Endothelial cell of umbilical vein (primary cell): ENCODE results near the gene GALNT11. TPM values are rescaled to one million over a fixed set of nuclear protein-coding genes. Genes with fewer than 3 reads are reported as not detected.

Experiments used
- BruUV-seq: library from RNA; stranded (reverse); fragments of 400-500 nt; replicated peaks from 2 replicates; lab custom pipeline; 2021; lab: Mats Ljungman, UMichigan
- CTCF ChIA-PET: fragments of 300-600, 350-600 bp; sonication (Branson Sonifier 250); formaldehyde crosslinking; loops from one replicate; lab custom pipeline; 2021; ENCODE audit warnings: antibody characterized with exemption, inconsistent platforms; lab: Charles Lee
- POLR2A ChIA-PET: fragments of 300-600, 350-600 bp; sonication (Branson Sonifier 250); formaldehyde crosslinking; loops from one replicate; lab custom pipeline; 2021; ENCODE audit warnings: antibody characterized with exemption, inconsistent platforms; lab: Charles Lee
- DNase-seq: peaks from one replicate; pipeline ENCODE4 v3.0.0-alpha.2; 2011; ENCODE audit warnings: low read depth, low spot score
- FAIRE-seq: peaks from 2 replicates; lab custom pipeline; 2011; peaks lifted over from hg19 to GRCh38; lab: Jason Lieb, UNC
- H2AFZ ChIP-seq: 2 replicates; pipeline ENCODE4 v1.6.0; 2012; ENCODE audit warnings: low read depth, low read length, control low read depth, inconsistent platforms
- H3K27ac ChIP-seq: 2 replicates; pipeline ENCODE4 v1.5.1; 2011; ENCODE audit warnings: low read depth, mild to moderate bottlenecking, control low read depth, low read length, moderate library complexity; ENCODE audit not compliant: insufficient read depth
- H3K27me3 ChIP-seq, 2 experiments: 2 replicates each; pipeline versions ENCODE4 v1.6.0 to v1.6.1; 2011; ENCODE audit warnings: low read length in 2 of 2, mixed read lengths in 1 of 2; ENCODE audit not compliant: control insufficient read depth in 2 of 2, insufficient read depth in 2 of 2
- H3K36me3 ChIP-seq, 2 experiments: 2 replicates in 1 of 2; 3 replicates in 1 of 2; pipeline ENCODE4 v1.5.1; 2011; ENCODE audit warnings: low read length in 2 of 2, mild to moderate bottlenecking in 1 of 2, moderate library complexity in 1 of 2; ENCODE audit not compliant: control insufficient read depth in 2 of 2, insufficient read depth in 2 of 2; ENCODE audit errors: extremely low read depth in 1 of 2
- H3K4me1 ChIP-seq: 3 replicates; pipeline ENCODE4 v1.5.1; 2011; ENCODE audit warnings: mild to moderate bottlenecking, low read length; ENCODE audit not compliant: control insufficient read depth, insufficient read depth; ENCODE audit errors: extremely low read depth
- H3K4me2 ChIP-seq: 2 replicates; pipeline ENCODE4 v1.6.1; 2011; ENCODE audit warnings: low read length, control low read depth, mixed read lengths; ENCODE audit not compliant: insufficient read depth
- H3K4me3 ChIP-seq, 3 experiments: fragments of 200-600 bp in 1 of 3; sonication (generic), shearing (Covaris generic) in 1 of 3; replicated peaks in 1 of 3; 2 replicates each; pipeline ENCODE4 v1.5.1; 2011 to 2016; ENCODE audit warnings: control low read depth in 3 of 3, low read length in 3 of 3, mild to moderate bottlenecking in 2 of 3, inconsistent platforms in 1 of 3, low read depth in 1 of 3, moderate library complexity in 1 of 3; ENCODE audit not compliant: insufficient read depth in 1 of 3
- H3K79me2 ChIP-seq: 2 replicates; pipeline ENCODE4 v1.6.0; 2012; ENCODE audit warnings: low read length, inconsistent platforms; ENCODE audit not compliant: control insufficient read depth, insufficient read depth
- H3K9ac ChIP-seq: replicated peaks from 2 replicates; pipeline ENCODE3; 2011; ENCODE audit warnings: low read length, control low read depth; ENCODE audit not compliant: insufficient read depth; ENCODE audit errors: extremely low read depth
- H3K9me1 ChIP-seq: replicated peaks from 3 replicates; pipeline ENCODE4 v1.6.0; 2011; ENCODE audit warnings: mild to moderate bottlenecking, low read length; ENCODE audit not compliant: control insufficient read depth, insufficient read depth; ENCODE audit errors: extremely low read depth
- H3K9me3 ChIP-seq: replicated peaks from 2 replicates; pipeline ENCODE4 v1.5.1; 2012; ENCODE audit warnings: low read length, inconsistent platforms; ENCODE audit not compliant: control insufficient read depth, insufficient read depth
- H4K20me1 ChIP-seq: replicated peaks from 2 replicates; pipeline ENCODE3; 2011; ENCODE audit warnings: mild to moderate bottlenecking, low read length; ENCODE audit not compliant: control insufficient read depth, insufficient read depth; ENCODE audit errors: extremely low read depth
- EZH2 ChIP-seq: IDR thresholded peaks from 2 replicates; pipeline ENCODE4 v1.6.1; 2012; ENCODE audit warnings: borderline replicate concordance, low read depth, mild to moderate bottlenecking, moderate library complexity, low read length, inconsistent platforms; ENCODE audit not compliant: severe bottlenecking
- FOS ChIP-seq: IDR thresholded peaks from 2 replicates; pipeline ENCODE4 v1.6.1; 2011; ENCODE audit warnings: mild to moderate bottlenecking, low read length, moderate library complexity, borderline replicate concordance; ENCODE audit not compliant: insufficient read depth
- GATA2 ChIP-seq: IDR thresholded peaks from 2 replicates; pipeline ENCODE4 v1.7.0; 2011; ENCODE audit warnings: low read depth, mild to moderate bottlenecking, moderate library complexity, mixed read lengths, low read length; ENCODE audit not compliant: insufficient read length, insufficient read depth
- JUN ChIP-seq: IDR thresholded peaks from 2 replicates; pipeline ENCODE4 v1.6.1; 2011; ENCODE audit warnings: borderline replicate concordance, low read depth; ENCODE audit not compliant: insufficient read length, insufficient read depth
- MYC ChIP-seq: IDR thresholded peaks from one replicate; pipeline ENCODE4 v1.6.1; 2011; ENCODE audit warnings: mild to moderate bottlenecking, low read depth, low read length
- POLR2A ChIP-seq: IDR thresholded peaks from 2 replicates; pipeline ENCODE4 v1.6.1; 2012; ENCODE audit warnings: low read depth, mild to moderate bottlenecking, control low read depth, low read length
- POLR2AphosphoS5 ChIP-seq: IDR thresholded peaks from 2 replicates; pipeline ENCODE4 v1.6.1; 2012; ENCODE audit warnings: low read depth, mild to moderate bottlenecking, control low read depth, low read length, moderate library complexity; ENCODE audit not compliant: insufficient read depth
- dilution Hi-C: fragments of 300-500 bp; cut with MboI; formaldehyde crosslinking; loops from one replicate; pipeline ENCODE4 v1.15.0; 2019; ENCODE audit warnings: low sequenced_read_pairs; ENCODE audit not compliant: extremely low pct_ligation_motif_present
- intact Hi-C: fragments of 100-400 bp; cut with micrococcal nuclease; formaldehyde crosslinking; loops from one replicate; pipeline ENCODE4 v1.10.0; 2022
- polyA plus RNA-seq, 4 experiments: library from polyadenylated mRNA; depleted of rRNA in 3 of 4; stranded (reverse) in 3 of 4; unstranded in 1 of 4; fragments of >200 nt; gene quantifications; 2 replicates each; pipeline versions ENCODE4 v1.2.1 to v1.2.3, GENCODE V29; 2011 to 2012; ENCODE audit warnings: missing spikeins in 1 of 4
- total RNA-seq: library from RNA; stranded (reverse); gene quantifications from 2 replicates; pipeline ENCODE4 v1.2.3, GENCODE V29; 2021
- TF ChIP-seq, protein P1 (sequence below): IDR thresholded peaks from 2 replicates; pipeline ENCODE4 v1.6.1; 2011; ENCODE audit not compliant: insufficient read depth, insufficient read length
- TF ChIP-seq, protein P2 (sequence below), 2 donors: IDR thresholded peaks; 1 replicate in 1 of 2; 2 replicates in 1 of 2; pipeline ENCODE4 v1.5.1; 2011; ENCODE audit warnings: low read length in 2 of 2, mild to moderate bottlenecking in 2 of 2, moderate library complexity in 2 of 2, control low read depth in 1 of 2, inconsistent platforms in 1 of 2, low read depth in 1 of 2; ENCODE audit not compliant: insufficient read depth in 1 of 2; ENCODE audit errors: extremely low read depth in 1 of 2

The GALNT11 gene
- total and polyA plus RNA-seq, 2 donors (not counting 3 experiments of a cell fraction or from before 2014, with no cell fraction given) = 27.7 to 36.5 TPM

DNA sequence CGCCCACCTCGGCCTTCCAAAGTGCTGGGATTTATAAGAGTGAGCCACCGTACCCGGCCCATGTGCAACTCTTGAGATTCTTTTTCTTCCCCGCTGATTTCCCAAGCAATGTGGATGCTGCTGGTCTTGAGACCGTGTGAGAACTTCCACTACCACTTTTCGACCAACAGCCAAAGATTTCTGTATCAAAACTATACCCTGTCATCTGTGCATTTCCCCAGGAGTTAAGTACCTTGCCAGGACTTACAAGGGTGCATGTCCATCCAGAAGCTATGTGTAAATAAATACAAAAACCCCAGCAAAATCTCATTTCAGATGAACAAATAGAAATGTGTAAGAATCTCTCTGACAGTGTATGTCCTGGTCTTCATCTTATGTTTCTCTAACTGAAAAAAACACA lies 9.9 kb upstream of the GALNT11 start:
- no peaks in the 10 kb centered on the region for H3K4me1 ChIP-seq
- FAIRE-seq (no peak), DNase-seq (no peak)
- TF ChIP-seq, protein P1, sequence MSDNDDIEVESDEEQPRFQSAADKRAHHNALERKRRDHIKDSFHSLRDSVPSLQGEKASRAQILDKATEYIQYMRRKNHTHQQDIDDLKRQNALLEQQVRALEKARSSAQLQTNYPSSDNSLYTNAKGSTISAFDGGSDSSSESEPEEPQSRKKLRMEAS = no peak
- TF ChIP-seq POLR2A = no peak
- TF ChIP-seq JUN = no peak
- TF ChIP-seq FOS = no peak
- TF ChIP-seq GATA2 = no peak
- TF ChIP-seq EZH2 = no peak
- TF ChIP-seq MYC = no peak
- TF ChIP-seq, protein P2, sequence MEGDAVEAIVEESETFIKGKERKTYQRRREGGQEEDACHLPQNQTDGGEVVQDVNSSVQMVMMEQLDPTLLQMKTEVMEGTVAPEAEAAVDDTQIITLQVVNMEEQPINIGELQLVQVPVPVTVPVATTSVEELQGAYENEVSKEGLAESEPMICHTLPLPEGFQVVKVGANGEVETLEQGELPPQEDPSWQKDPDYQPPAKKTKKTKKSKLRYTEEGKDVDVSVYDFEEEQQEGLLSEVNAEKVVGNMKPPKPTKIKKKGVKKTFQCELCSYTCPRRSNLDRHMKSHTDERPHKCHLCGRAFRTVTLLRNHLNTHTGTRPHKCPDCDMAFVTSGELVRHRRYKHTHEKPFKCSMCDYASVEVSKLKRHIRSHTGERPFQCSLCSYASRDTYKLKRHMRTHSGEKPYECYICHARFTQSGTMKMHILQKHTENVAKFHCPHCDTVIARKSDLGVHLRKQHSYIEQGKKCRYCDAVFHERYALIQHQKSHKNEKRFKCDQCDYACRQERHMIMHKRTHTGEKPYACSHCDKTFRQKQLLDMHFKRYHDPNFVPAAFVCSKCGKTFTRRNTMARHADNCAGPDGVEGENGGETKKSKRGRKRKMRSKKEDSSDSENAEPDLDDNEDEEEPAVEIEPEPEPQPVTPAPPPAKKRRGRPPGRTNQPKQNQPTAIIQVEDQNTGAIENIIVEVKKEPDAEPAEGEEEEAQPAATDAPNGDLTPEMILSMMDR (IDR thresholded peaks at IDR 0.05; ENCODE audit: extremely low read depth in 1 of 2, insufficient read depth in 1 of 2, low read depth in 1 of 2, low read length in 2 of 2) = no peak
- TF ChIP-seq POLR2AphosphoS5 = no peak
- no peak overlapping the region for H3K9ac ChIP-seq
- no peaks in the 10 kb centered on the region for H3K9me3 ChIP-seq
- peaks cover 0 to 9% of the 10 kb centered on the region in 2 experiments for H3K27me3 ChIP-seq
- dilution Hi-C loops = no loop called here
- CTCF ChIA-PET = interaction anchor here (1.0 kb wide), 1 partner anchor 10 kb away, joined by 3 read pairs; no protein-coding TSS in a partner anchor
- BruUV-seq = no TSS peak
- no peak overlapping the region for H2AFZ ChIP-seq
- POLR2A ChIA-PET = no interaction called here
- intact Hi-C loops = no loop called here
- H3K36me3 ChIP-seq = no peaks in the 10 kb centered on the region
- H4K20me1 ChIP-seq = no peaks in the 10 kb centered on the region
- H3K4me2 ChIP-seq = no peak overlapping the region
- H3K79me2 ChIP-seq = no peaks in the 10 kb centered on the region
- no peaks in the 10 kb centered on the region for H3K9me1 ChIP-seq
- no peak overlapping the region for H3K27ac ChIP-seq
- H3K4me3 ChIP-seq = no peak overlapping the region
